GM04504 (cell line): Measurements from ENCODE around the gene NLGN4X.

Source experiments
- DNase-seq: peaks from one replicate; pipeline ENCODE4 v3.0.0-alpha.2; 2012; ENCODE audit warnings: low read depth

The NLGN4X gene

GRCh38 chrX:6228720-6229119 is at the start of gene NLGN4X:
Gene NLGN4X, minus strand, starts transcription at chrX:6228867. Its CDS starts 77,401 bp downstream, at chrX:6151466.
- no peak for DNase-seq

- DNase-seq = no peak
These were observed 37.4 kb upstream of the NLGN4X start for GRCh38 chrX:6266041-6266440.

GRCh38 chrX:6262959-6263358 is 34.3 kb upstream of the NLGN4X start:
- no peak for DNase-seq

- no peak for DNase-seq
These were observed 28.4 kb upstream of the NLGN4X start for GRCh38 chrX:6257025-6257424.

GRCh38 chrX:6244666-6245065 is 16.0 kb upstream of the NLGN4X start:
- DNase-seq = no peak

GRCh38 chrX:6238576-6238975 is 9.9 kb upstream of the NLGN4X start:
- DNase-seq = no peak

- DNase-seq = no peak
These were observed 732 bp downstream of the NLGN4X start for GRCh38 chrX:6227935-6228334.

- no peak for DNase-seq
These were observed 1.2 kb downstream of the NLGN4X start for GRCh38 chrX:6227453-6227835.

GRCh38 chrX:6226596-6227452 is 1.8 kb downstream of the NLGN4X start:
- DNase-seq = no peak

- no peak for DNase-seq
These were observed 2.6 kb downstream of the NLGN4X start for GRCh38 chrX:6225911-6226595.

GRCh38 chrX:6225288-6225910 is 3.3 kb downstream of the NLGN4X start:
- no peak for DNase-seq

- DNase-seq = no peak
These were observed 5.2 kb downstream of the NLGN4X start for GRCh38 chrX:6223516-6223915.

- no peak for DNase-seq
These were observed 18.4 kb downstream of the NLGN4X start for GRCh38 chrX:6210230-6210629.

- no peak for DNase-seq
These were observed 25.0 kb downstream of the NLGN4X start for GRCh38 chrX:6203462-6204215.

- DNase-seq = no peak
These were observed 29.2 kb downstream of the NLGN4X start for GRCh38 chrX:6199486-6199885.

- no peak for DNase-seq
These were observed 41.4 kb downstream of the NLGN4X start for GRCh38 chrX:6187256-6187655.

- DNase-seq = no peak
These were observed 43.7 kb downstream of the NLGN4X start for GRCh38 chrX:6184900-6185515.

- no peak for DNase-seq
These were observed 52.8 kb downstream of the NLGN4X start for GRCh38 chrX:6175914-6176313.

GRCh38 chrX:6170424-6170823 is 58.2 kb downstream of the NLGN4X start:
- DNase-seq = no peak

- no peak for DNase-seq
These were observed 59.3 kb downstream of the NLGN4X start for GRCh38 chrX:6169407-6169806.

GRCh38 chrX:6163721-6164120 is 64.9 kb downstream of the NLGN4X start:
- DNase-seq = no peak

- no peak for DNase-seq
These were observed 69.2 kb downstream of the NLGN4X start for GRCh38 chrX:6159468-6159867.
